DMS53 treated with DMSO at 0.1 percent for 48 hours (cell line): Measurements from ENCODE around the gene CADM3.

Experiments
- DNase-seq: peaks from one replicate; lab custom pipeline; 2025; ENCODE audit not compliant: unreplicated experiment; lab: John Stamatoyannopoulos, UW

The CADM3 gene

DNA sequence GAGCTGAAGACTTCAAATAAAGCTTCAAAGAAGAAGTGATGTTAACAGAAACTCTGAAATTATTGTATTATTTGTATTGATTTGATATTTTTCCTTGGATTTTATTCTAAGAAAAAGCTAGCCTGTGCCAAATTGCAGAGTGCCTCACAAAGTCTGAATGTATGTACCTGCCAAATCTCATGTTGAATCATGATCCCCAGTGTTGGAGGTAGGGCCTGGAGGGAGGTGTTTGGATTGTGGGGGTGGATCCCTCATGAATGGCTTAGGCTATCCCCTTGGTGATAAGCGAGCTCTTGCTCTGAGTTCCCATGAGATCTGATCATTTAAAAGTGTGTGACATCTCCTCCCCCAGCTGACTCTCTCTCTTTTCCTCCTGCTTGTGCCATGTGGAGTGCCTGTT, 76.9 kb downstream of the CADM3 start:
- no peak for DNase-seq

DNA sequence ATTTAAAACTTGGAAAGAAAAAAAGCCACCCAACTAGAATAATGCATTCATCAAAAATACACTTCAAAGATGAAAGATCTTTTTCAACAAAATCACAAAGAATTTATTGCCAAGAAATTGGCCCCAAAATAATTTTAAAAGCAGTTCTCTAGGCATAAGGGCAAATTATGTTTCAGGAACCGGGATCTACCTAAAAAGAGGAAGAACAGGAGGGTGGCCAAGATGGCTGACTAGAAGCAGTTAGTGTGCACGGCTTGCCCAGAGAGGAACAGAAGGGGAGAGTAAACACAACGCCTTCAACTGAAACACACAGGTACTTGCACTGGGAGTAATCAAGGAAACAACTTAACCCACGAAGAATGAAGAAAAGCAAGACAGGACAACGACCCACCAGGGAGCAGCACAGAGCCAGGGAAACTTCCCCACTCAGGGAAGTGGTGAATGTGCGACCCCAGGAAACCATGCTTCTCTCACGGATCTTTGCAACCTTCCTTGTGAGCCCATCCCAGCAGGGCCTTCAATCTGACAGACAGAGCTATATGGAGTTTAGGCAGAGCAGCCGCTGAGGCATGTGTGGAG, 79.3 kb downstream of the CADM3 start:
- DNase-seq, result no peak
